Esophagus muscularis mucosa (tissue), 4 donors: Measurements from ENCODE around the gene LYPD5.

ENCODE experiments used
- CTCF ChIP-seq, 3 experiments: fragments of 200-600 bp in 2 of 3; fragments of 450-650 bp in 1 of 3; sonication (generic) in 2 of 3; IDR thresholded peaks; one replicate each; pipeline ENCODE4 v1.5.1; 2017 to 2019; ENCODE audit warnings: antibody characterized with exemption in 3 of 3, mild to moderate bottlenecking in 2 of 3, moderate library complexity in 1 of 3
- EP300 ChIP-seq: sonication (generic); formaldehyde crosslinking; IDR thresholded peaks from one replicate; pipeline ENCODE4 v1.6.1; 2017; ENCODE audit warnings: antibody characterized with exemption
- POLR2A ChIP-seq: fragments of 450-650 bp; IDR thresholded peaks from one replicate; pipeline ENCODE4 v1.6.1; 2017; ENCODE audit warnings: antibody characterized with exemption, moderate library complexity, mild to moderate bottlenecking, low read depth
- POLR2AphosphoS5 ChIP-seq, 2 donors: sonication (generic); formaldehyde crosslinking; IDR thresholded peaks; one replicate each; pipeline ENCODE4 v1.6.1; 2017; ENCODE audit warnings: antibody characterized with exemption in 2 of 2

GRCh38 chr19:43812688-43813087 lies 10.4 kb upstream of the LYPD5 start:
- no peak for TF ChIP-seq CTCF (IDR thresholded peaks at IDR 0.05)
- no peak for TF ChIP-seq POLR2A
- no peak for TF ChIP-seq POLR2AphosphoS5 (IDR thresholded peaks at IDR 0.05)
- no peak for TF ChIP-seq EP300
